Hypothalamus (tissue), 51 donors: ENCODE measurements around the gene ECM2.

Source experiments
- DNase-seq, 51 donors: peaks; one replicate each; lab custom pipeline; 2025; lab: John Stamatoyannopoulos, UW

Gene ECM2

DNA sequence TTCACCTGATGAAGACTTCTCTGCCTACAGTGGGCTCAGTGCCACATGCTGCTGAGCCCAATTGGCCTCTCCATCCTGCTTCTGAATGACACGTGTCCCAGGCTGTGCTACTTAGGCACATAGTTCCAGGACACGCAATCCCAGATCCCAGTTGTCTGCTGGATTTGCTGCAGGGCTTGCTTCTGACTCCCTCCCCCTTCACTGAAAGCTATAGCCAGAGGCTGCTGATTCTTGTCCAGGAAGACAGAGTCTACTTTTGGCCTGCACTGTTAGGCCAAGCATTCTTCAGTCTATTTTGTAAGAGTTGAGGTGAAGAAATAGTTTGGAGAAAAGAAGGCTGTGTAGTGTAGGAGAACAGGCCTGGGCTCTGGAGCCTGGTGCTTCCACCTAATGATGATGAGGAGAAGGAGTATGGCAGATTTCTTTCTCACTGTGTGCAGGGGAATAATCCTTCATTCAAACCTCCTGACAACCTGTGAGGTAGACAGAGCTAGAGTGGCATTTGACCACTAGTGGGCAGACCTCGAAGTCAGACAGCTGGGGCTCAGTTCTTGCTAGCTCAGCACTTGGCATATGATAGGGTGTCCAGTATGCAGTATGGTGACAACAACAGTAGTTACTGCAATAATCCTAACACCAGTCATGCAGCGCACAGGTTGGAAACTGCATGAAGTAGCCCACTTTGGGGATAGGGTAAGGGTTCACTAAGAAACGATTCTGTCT, 34.0 kb downstream of the ECM2 start:
- DNase-seq: no peak

DNA sequence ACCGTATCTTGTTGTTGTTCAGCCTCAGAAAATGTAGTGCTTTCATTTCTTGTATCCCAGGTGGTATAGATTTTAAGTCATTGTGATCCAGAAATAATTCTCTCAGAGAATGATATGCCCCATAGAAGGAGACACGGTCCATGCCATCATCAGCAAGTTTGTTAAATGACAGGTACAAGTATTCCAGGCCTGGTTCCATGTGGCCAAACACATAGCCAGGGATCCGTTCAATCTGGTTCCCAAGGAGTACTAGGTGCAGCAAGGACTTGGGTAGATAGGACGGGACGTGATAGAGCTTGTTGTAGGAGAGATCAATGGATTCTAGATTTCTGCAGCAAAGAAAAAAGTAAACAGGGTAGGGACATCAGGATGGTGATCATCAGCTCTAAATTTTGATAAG, 35.1 kb downstream of the ECM2 start:
- no peak for DNase-seq

DNA sequence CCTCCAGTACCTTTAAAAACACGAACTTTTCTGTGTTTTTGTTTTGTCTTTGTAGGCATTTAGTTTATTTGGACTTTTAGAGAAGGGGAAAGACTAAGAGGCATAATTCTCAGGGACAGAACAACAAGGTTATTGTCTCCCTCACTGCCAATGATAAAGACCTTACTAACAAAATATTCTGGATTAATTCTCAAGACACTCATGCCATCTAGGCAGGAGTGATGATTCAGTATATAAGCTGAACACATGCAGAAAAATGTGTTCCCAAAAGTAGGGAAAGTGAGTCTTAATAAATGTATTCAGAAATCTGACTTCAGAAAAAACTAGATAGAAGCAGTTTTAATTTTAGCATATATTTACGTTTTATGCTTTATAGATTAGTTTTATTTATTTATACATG, 36.1 kb downstream of the ECM2 start:
- no peak for DNase-seq

DNA sequence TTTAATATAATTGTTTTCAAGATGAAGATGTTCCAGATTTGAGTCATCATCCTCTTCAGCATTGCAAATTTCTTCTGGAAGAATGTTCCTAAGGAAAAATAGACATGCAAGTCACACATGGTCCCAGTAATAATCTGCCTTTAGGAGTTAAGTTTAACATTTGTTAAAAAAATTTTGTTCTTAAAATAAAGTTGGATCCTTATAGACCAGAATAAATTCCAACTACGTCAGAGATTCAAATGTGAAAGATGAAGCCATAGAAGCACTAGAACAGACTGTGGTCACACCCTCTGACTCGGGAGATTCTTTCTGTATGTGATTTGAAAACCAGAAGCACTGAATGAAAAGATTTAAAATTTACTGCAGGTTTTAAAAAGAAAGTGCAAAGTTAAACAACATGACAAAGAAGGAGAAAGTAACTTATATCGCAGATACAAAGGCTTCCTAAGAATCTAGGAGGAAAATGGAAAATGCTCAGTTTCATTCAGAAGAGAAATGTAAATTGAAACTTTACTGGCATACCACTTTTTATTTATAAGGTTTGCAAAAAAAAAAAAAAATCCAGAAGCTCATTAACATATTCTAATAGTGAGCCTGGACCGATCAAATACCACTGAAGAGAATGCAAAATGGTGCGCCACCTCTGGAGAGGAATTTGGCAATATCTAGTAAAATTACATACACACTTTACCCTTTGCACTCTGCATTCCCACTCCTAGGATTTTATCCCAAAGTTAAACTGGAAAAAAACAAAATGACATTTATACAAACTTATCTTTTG, 39.2 kb downstream of the ECM2 start:
- no peak for DNase-seq

DNA sequence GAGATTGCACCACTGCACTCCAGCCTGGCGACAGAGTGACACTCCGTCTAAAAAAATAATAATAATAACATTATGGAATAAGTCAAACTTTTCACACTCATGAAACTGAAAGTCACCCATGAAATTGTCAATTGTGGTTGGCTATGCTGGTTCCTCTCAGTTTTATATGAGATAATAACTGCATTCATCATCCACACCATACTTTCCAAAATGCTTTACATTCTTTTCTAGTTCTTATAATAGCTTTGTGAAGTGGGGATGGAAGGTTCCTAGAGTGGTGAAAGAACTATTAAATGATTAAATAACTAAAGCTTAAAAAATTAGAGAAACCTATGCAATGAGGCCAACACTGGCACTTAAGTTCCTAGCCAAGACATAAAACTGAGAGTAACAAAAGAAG, 40.9 kb downstream of the ECM2 start:
- DNase-seq: no peak

DNA sequence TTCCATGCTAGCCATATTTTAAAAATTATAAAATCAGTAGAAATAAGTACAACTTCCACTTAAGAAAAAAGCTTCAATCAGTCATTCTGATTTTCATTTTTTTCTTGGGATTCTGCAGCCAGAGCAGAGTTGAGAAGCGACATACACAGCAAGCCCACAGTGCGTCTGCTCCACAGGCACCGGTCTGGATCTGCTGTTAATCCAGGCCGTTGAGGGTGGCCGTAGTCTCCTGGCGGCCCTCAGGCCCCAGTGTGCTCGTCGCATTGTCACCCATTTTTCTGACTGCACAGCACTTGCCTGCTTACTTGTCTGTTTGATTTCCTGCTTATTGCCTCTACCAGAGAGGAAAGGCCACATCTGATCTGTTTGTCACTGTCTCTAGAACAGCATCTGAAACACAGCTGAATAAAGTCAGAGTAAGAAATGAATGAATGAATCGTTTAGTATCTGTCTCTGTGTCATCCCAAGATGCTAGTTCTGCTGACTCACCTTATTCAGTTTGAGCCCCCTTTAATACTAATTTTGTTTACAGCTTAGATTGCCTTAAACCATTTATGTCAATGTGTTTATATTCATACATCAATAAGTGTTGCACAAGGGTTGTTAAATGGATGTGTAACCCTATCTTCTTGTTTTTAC, 41.9 kb downstream of the ECM2 start:
- no peak for DNase-seq

DNA sequence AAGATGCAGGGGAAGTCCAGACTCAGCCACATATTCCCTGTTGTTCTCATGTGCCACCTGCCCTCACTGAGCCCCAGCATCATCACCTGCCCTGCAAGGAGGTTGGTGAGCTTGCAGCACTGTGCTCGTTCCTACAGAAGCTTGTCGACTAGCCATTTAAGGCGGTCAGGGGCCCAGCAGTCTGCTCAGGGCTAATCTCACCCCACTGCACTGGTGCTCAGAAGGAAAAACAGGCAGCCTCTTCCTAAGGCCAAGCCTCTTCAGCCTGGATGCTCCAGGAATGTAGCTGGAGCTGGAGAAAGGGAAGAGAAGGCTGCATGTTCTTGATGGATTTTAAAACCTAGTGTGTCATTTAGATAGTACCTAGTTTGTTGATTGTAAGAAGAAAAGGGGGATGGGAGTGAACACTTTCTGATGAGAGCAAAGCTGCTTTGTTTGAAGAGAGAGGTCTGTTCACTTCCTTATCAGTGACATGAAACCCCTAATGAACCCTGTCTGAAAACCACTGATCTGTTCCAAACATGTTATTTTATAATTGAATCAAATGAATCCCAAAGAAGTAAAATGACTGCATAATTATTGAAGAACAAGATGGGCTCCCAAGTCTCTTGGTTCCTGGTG, 42.9 kb downstream of the ECM2 start:
- DNase-seq: no peak

DNA sequence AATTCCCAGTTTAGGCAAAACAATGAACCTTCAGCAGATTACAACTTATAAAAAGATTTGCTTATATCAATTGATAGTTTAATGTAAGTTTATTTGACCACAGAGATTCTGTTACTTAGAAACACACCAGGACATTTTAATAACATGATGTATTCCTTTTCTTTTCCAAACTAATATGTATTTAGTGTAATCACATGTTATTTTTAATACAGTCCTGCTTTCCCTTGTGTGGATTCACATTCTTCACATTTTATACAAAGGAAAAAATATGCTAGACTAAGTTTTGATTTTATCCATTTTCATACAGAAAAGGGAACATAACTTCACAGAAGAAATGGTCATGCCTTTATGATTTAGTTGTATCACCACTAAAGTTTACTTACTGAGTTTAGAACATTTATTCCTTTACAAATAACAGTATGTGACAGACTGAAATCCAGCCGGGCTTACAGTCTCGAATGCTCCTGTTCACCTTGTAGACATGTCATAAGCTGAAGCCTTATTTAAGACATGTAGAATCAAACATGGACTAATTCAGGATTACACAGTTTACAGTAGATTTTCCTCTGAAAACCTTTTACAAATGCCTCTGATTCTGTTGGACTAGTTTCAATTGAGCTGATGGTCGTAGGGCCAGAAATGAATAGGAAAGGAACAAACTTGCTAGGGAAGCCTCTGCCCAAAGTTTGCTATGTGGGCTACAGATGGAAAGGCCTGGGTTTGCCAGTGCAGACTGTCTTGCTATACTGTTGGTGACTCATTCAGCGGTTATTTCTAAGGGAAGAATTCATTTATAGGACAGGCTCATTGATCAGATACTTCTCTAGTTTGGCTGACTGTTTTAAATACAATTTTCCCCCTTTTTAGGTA, 46.9 kb downstream of the ECM2 start:
- DNase-seq: no peak

DNA sequence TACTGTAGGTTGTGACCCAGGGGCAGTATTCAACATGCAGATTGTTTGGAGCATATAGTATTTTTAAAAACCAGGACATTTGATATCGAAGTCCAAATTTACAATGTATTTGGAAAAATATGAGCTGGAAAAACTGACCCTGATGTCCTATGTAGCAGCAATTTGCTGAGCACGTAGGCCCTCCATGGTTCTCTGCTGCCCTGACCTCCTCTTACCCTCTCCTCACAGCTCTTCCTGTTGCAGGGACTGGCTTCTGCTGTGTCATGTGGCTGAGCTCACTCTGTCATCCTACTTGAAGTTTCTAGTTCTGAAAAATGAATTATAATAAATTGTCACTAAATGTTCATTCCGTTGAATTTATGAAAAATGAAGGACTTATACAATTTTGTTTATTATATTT, 49.4 kb downstream of the ECM2 start:
- DNase-seq: no peak

DNA sequence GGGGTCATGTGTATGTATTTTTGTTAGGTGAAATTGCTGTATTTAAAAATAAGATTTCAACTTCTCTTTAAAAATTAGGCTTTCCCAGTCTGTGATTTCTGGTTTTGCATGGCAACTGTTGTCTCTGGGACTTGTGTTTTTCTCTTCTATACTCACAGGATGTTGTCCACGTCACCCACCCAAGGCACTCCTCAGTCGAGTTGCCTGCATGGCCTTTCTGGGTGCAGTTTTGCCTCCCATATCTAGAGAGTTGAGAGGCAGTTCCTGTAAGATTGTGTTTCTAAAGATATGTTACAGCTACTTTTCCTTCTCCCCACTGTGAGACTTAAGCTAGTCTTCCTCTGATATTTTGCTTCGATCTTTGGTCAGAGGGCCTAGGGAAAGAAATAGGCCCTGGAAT, 51.2 kb downstream of the ECM2 start:
- no peak for DNase-seq

DNA sequence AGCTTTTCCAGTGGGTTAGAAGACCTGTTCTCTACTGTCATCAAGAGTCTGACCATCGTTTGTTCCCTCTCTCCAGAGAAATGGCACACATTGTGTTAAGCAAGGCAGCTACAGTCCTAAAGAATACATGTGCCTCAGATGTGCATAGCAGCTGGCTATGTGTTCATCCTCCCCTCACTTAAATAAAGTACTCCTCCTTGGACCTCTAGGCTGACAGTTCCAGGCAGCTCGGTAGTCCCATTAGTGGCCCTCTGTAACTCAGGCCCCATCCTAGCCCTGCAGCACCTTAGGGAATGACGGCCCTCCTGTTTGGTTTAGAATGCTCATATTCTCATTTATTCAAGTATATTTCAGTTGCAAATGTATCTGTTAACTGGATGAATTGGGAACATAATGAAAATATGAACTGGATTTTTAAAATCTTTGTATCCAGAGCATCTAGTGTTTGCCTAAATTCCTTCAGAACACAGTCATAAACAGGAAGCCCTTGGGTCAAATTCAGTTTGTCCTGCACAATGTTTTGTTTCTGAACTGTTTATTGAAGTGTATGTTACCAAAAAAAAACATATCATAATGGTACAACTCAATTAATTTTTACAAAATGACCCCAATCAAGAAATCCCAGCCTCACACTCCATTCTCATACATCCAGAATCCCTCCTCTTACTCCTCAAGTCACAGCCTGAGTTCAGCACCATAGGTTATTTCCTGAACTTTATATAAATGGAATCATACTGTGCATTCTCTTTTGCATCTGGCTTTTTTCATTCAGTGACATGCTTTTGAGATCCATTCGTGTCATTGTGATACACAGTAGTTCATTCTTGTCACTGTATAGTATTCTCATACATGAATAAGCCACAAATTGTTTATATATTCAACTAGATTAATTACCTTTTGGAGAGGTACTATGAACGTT, 51.9 kb downstream of the ECM2 start:
- DNase-seq: no peak

DNA sequence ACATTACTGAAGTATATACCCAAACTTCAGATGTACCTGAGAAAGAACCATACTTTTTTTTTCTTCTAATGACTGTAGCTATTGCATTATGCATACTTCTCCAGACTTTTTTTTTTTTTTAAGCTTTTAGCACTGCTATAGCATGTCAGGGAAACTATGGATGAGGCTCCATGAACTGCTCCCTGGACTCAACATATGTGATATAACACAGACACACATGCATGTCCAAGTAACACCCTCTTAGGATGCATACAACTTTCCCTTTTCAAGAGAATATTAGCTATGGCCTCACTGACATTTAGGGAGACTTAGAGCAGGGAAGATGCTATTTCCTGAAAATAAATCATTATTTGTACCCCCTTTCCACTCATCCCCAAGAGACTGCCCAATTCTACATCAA, 53.0 kb downstream of the ECM2 start:
- DNase-seq: no peak

DNA sequence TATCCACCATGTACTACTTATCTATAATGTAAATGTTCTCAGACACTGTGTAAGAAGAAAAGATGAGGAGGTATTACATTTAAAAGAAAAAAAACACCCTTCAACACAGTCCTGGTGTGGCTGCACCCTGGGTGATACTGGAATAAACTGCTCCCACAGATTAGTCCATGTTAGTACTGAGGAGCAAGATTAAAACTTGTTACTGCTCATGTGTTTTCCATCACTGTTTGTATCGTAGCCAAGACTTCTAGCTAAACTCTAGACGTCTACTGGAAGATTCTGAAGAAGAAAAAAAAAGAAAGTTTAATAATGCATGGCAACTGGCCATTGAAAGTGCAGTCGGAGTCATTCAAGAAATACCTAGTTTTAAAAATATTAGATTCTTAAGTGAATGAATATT, 53.5 kb downstream of the ECM2 start, which contains the start of gene ASPN:
TSS of gene ASPN (minus strand) at position 178 of the 400 bp plus-strand sequence.
- no peak for DNase-seq

DNA sequence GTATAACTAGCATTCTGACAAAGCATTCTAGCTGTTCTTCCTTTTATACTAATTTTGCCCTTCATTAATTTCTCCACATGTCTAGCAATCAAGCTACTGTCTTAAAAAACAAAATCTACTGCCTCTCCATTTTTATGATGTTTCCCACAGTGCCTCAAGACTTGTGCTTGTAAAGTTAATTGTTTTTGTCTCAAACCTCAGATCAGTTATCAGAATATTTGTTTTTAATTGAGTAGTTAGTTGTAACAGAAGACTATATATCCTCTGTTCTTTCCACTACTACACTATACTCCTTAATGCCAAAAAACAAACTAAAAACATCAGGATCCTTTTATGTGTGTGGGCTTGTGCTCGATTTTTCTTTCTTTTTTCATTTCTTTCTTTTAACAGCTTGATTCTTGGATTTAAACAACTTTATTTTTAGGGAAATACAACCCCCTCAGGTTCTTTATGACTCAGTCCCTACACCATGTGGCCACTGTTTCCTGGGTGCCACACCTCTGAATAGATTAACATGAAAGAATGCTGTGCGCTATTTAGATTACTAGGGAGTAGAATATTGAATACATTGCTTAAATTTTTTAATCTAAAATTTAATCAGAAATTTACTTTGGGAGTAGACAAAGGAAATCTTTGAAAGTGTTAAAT, 54.7 kb downstream of the ECM2 start:
- peak in 2 of 51 donors; percentile 5 to 35 for DNase-seq

DNA sequence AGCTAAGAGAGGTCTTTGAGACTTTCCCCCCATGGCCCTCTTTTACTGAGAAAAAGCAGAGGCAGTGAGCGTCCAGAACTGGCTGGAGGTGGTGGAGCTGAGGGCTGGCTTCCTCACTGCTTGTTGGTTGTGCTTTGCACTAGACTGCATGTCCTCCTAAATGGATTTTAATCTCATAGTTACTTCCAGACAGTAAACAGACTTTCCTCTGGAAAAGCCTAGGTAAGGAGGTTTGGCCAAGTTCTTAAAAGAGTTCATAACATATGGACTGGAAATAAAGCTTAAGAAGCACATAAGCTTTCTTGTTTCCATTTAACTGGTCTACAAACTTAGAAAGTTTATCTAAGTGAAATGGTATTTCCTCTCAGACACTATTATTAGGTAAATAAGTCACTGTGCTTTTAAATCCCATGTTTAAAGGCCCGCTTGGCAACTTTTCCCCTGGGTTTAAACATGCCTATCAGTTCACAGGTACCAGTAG, 55.5 kb downstream of the ECM2 start:
- no peak for DNase-seq

DNA sequence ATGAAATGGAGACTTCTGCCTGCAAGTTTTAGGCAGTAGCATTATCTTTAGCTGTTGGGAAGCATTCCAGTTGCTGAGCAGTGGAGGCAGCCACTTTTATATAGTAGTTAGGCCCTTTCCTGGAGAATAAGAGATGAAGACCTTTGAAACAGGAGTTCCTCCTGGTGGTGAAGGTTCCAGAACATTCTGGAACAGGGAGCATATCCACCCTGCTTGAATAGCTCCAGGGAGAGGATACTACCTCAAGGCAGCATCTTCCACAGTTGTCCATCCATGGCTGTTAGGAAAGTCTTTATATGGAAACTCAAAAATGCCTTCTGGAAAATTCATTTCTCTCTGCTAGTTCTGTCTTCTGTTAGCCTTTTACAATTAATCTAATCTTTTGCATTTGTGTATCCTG, 56.4 kb downstream of the ECM2 start:
- DNase-seq: no peak

DNA sequence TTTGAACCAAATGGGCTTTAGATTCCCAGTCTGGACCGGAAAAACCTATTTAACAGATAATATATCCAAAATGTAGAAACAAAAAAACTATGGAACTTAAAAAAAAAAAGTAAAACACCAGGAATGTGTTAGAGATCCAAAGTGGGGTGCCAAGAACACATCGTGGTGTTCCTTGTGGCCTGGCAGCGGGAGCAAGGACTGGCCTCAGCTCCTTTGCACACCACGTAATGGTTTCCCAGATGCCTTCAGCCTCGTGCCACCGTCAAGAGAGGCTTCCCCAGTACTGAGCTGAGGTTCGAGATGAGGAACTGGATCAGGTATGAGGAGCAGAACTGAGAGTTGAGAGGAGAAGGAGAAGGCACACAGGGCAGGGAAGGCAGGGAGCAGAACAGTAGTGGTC, 57.0 kb downstream of the ECM2 start:
- no peak for DNase-seq

DNA sequence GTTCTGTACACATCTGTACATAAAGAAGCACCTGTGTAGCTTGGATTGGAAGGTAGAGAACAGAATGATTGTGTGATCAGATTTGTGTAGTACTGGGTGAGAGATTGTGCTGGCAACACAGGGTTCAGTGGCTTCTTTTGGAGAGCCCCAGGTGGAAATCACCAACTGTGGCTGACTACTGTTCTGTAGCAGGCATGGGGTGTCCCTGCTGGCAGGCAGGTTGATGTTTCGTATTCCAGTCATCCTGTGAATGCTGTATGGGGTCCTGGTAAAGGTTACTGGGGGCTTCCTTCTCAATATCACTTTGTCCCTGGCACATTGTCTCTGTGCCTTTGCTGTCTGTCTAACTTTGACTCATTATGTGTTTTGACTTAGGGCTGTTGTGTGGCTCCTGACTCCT, 58.8 kb downstream of the ECM2 start:
- no peak for DNase-seq

DNA sequence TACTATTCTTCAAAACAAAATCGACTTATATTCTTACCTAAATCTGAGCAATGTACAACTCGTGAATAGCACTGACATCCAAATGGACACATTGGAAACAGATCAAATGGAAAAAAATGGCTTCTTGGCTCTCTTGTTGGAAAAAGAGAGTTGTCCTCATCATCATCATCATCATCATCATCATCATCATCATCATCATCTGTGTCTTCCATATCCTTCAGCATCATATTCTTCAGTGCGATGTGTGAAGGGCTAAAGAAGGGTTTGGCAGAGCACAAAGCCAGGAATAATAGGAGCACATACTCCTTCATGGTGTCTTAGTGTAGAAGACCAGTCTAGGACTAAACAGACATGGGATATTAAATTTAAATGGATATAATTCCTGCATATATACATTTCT, 61.2 kb downstream of the ECM2 start:
- no peak for DNase-seq
